ENCODE results near the gene BRSK2. TPM values are rescaled to one million over a fixed set of nuclear protein-coding genes. Genes with fewer than 3 reads are reported as not detected.

Gene BRSK2
- total RNA-seq, 4 donors from 2014 or later, result 0.24 to 0.81 TPM; not detected in 2

- in situ Hi-C loops (cut with MboI; ENCODE audit: low sequenced_read_pairs in 4 of 4), result no loop called here
- intact Hi-C loops (cut with DNase I; ENCODE audit: low total_unique reads), result no loop called here
- no peak for DNase-seq
- TF ChIP-seq POLR2A (IDR thresholded peaks at IDR 0.05) (no peak), CTCF (IDR thresholded peaks at IDR 0.05 in 4 of 5, conservative IDR thresholded peaks at IDR 0.05 in 1 of 5) (no peak)
- peaks cover 0 to 20% (median 2%) of the 10 kb centered on the region in 3 donors for H3K27me3 ChIP-seq
- no peak overlapping the region for H3K4me3 ChIP-seq
- no peaks in the 10 kb centered on the region for H3K36me3 ChIP-seq
- H3K9me3 ChIP-seq, result no peaks in the 10 kb centered on the region
- no peak for ATAC-seq
- H3K27ac ChIP-seq, result no peak overlapping the region
- H3K4me1 ChIP-seq, result peaks cover 0 to 5% of the 10 kb centered on the region in 2 donors
Measured at GRCh38 chr11:1448882-1449281, 59.1 kb downstream of the BRSK2 start.

- no peak overlapping the region for H3K4me3 ChIP-seq
- H3K27me3 ChIP-seq, result peaks cover 0 to 20% (median 2%) of the 10 kb centered on the region in 3 donors
- H3K9me3 ChIP-seq, result no peaks in the 10 kb centered on the region
- H3K36me3 ChIP-seq, result no peaks in the 10 kb centered on the region
- peaks cover 0 to 5% of the 10 kb centered on the region in 2 donors for H3K4me1 ChIP-seq
- H3K27ac ChIP-seq, result no peak overlapping the region
- DNase-seq (no peak), ATAC-seq (no peak)
- TF ChIP-seq POLR2A (IDR thresholded peaks at IDR 0.05) (no peak), CTCF (IDR thresholded peaks at IDR 0.05 in 4 of 5, conservative IDR thresholded peaks at IDR 0.05 in 1 of 5) (no peak)
- in situ Hi-C loops (cut with MboI; ENCODE audit: low sequenced_read_pairs in 4 of 4) (no loop called here), intact Hi-C loops (cut with DNase I; ENCODE audit: low total_unique reads) (no loop called here)
Measured at GRCh38 chr11:1449490-1450243, 59.9 kb downstream of the BRSK2 start.

GRCh38 chr11:1450344-1450875 lies 60.7 kb downstream of the BRSK2 start:
- intact Hi-C loops (cut with DNase I; ENCODE audit: low total_unique reads), result no loop called here

GRCh38 chr11:1450949-1451710 lies 61.4 kb downstream of the BRSK2 start:
- Histone ChIP-seq H3K36me3 (no peaks in the 10 kb centered on the region), H3K4me3 (no peak overlapping the region), H3K4me1 (peaks cover 0 to 5% of the 10 kb centered on the region in 2 donors), H3K27me3 (peaks cover 0 to 20% (median 2%) of the 10 kb centered on the region in 3 donors), H3K27ac (no peak overlapping the region), H3K9me3 (no peaks in the 10 kb centered on the region)
- DNase-seq (no peak), ATAC-seq (no peak)
- intact Hi-C loops (cut with DNase I; ENCODE audit: low total_unique reads), result no loop called here
- TF ChIP-seq POLR2A (IDR thresholded peaks at IDR 0.05) (no peak), CTCF (IDR thresholded peaks at IDR 0.05 in 4 of 5, conservative IDR thresholded peaks at IDR 0.05 in 1 of 5) (no peak)
- in situ Hi-C loops (cut with MboI; ENCODE audit: low sequenced_read_pairs in 4 of 4), result no loop called here

More at GRCh38 chr11:1450344-1450875, 60.7 kb downstream of the BRSK2 start:
- in situ Hi-C loops (cut with MboI; ENCODE audit: low sequenced_read_pairs in 4 of 4), result no loop called here
- Histone ChIP-seq H3K4me1 (peaks cover 0 to 5% of the 10 kb centered on the region in 2 donors), H3K4me3 (no peak overlapping the region), H3K9me3 (no peaks in the 10 kb centered on the region), H3K36me3 (no peaks in the 10 kb centered on the region), H3K27me3 (peaks cover 0 to 20% (median 2%) of the 10 kb centered on the region in 3 donors), H3K27ac (no peak overlapping the region)
- no peak for DNase-seq
- ATAC-seq, result no peak
- TF ChIP-seq CTCF (IDR thresholded peaks at IDR 0.05 in 4 of 5, conservative IDR thresholded peaks at IDR 0.05 in 1 of 5) (no peak), POLR2A (IDR thresholded peaks at IDR 0.05) (no peak)
